Stomach smooth muscle (tissue), 2 donors: ENCODE data around the gene C16orf86.
"Not testable (repeated sequence)": the region's sequence is repeated elsewhere in the genome, so short reads cannot be mapped to it uniquely, and the experiment has no call there.

Experiments used
- H3K27ac ChIP-seq: one replicate; pipeline ENCODE4 v1.7.0; 2013; ENCODE audit warnings: mild to moderate bottlenecking, low read length, inconsistent platforms
- H3K27me3 ChIP-seq, 2 donors: one replicate each; pipeline ENCODE4 v1.7.0; 2013; ENCODE audit warnings: low read length in 2 of 2; ENCODE audit not compliant: insufficient read depth in 2 of 2, control insufficient read depth in 1 of 2
- H3K36me3 ChIP-seq, 2 donors: one replicate each; pipeline ENCODE4 v1.7.0; 2013; ENCODE audit warnings: low read length in 2 of 2; ENCODE audit not compliant: control insufficient read depth in 2 of 2, insufficient read depth in 2 of 2
- H3K4me1 ChIP-seq: one replicate; pipeline ENCODE4 v1.7.0; 2013; ENCODE audit warnings: low read length; ENCODE audit not compliant: control insufficient read depth, insufficient read depth
- H3K4me3 ChIP-seq, 2 donors: one replicate each; pipeline ENCODE4 v1.7.0; 2013; ENCODE audit warnings: low read length in 2 of 2
- H3K9ac ChIP-seq, 2 donors: one replicate each; pipeline ENCODE4 v1.7.0; 2013; ENCODE audit warnings: low read length in 2 of 2, mild to moderate bottlenecking in 1 of 2
- H3K9me3 ChIP-seq, 2 donors: one replicate each; pipeline ENCODE4 v1.7.0; 2013; ENCODE audit warnings: low read length in 2 of 2; ENCODE audit not compliant: control insufficient read depth in 2 of 2
- donor health status: healthy.
- donor health status: Pancreatic carcinoma.

C16orf86 gene

GRCh38 chr16:67676939-67677338 is 10.3 kb downstream of the C16orf86 start:
- H3K4me1 ChIP-seq = peaks cover 27% of the 10 kb centered on the region
- no peak overlapping the region for H3K4me3 ChIP-seq
- no peak overlapping the region for H3K27ac ChIP-seq
- H3K9me3 ChIP-seq = no peaks in the 10 kb centered on the region
- no peaks in the 10 kb centered on the region for H3K27me3 ChIP-seq
- H3K9ac ChIP-seq = no peak overlapping the region
- H3K36me3 ChIP-seq = peaks cover 4 to 9% of the 10 kb centered on the region in 2 donors

- peaks cover 27% of the 10 kb centered on the region for H3K4me1 ChIP-seq
- H3K36me3 ChIP-seq = peaks cover 4 to 9% of the 10 kb centered on the region in 2 donors
- H3K27ac ChIP-seq = no peak overlapping the region
- H3K9ac ChIP-seq = no peak overlapping the region
- H3K27me3 ChIP-seq = no peaks in the 10 kb centered on the region
- no peaks in the 10 kb centered on the region for H3K9me3 ChIP-seq
- H3K4me3 ChIP-seq = no peak overlapping the region
These were observed 11.1 kb downstream of the C16orf86 start for GRCh38 chr16:67677712-67678111.

- Histone ChIP-seq H3K9me3 (no peaks in the 10 kb centered on the region), H3K9ac (no peak overlapping the region), H3K4me3 (no peak overlapping the region), H3K27me3 (no peaks in the 10 kb centered on the region), H3K27ac (no peak overlapping the region), H3K4me1 (peaks cover 19% of the 10 kb centered on the region), H3K36me3 (peaks cover 5 to 10% of the 10 kb centered on the region in 2 donors)
These were observed 11.9 kb downstream of the C16orf86 start for GRCh38 chr16:67678354-67679023.

GRCh38 chr16:67679935-67680897 is 13.6 kb downstream of the C16orf86 start:
- Histone ChIP-seq H3K4me1 (peaks cover 7% of the 10 kb centered on the region), H3K4me3 (no peak overlapping the region), H3K9me3 (no peaks in the 10 kb centered on the region), H3K27ac (no peak overlapping the region), H3K27me3 (no peaks in the 10 kb centered on the region), H3K9ac (no peak overlapping the region), H3K36me3 (peaks cover 12 to 17% of the 10 kb centered on the region in 2 donors)

GRCh38 chr16:67683767-67684166 is 17.2 kb downstream of the C16orf86 start:
- Histone ChIP-seq H3K9ac (no peak overlapping the region), H3K27me3 (no peaks in the 10 kb centered on the region), H3K36me3 (peaks cover 14 to 21% of the 10 kb centered on the region in 2 donors), H3K4me3 (no peak overlapping the region), H3K9me3 (no peaks in the 10 kb centered on the region), H3K27ac (no peak overlapping the region), H3K4me1 (peaks cover 2% of the 10 kb centered on the region)

GRCh38 chr16:67685388-67686112 is 18.9 kb downstream of the C16orf86 start:
- peaks cover 14 to 19% of the 10 kb centered on the region in 2 donors for H3K36me3 ChIP-seq
- no peak overlapping the region for H3K9ac ChIP-seq
- H3K27ac ChIP-seq = no peak overlapping the region
- no peaks in the 10 kb centered on the region for H3K27me3 ChIP-seq
- H3K4me1 ChIP-seq = no peaks in the 10 kb centered on the region
- no peaks in the 10 kb centered on the region for H3K9me3 ChIP-seq
- H3K4me3 ChIP-seq = no peak overlapping the region

- not testable (repeated sequence) for H3K4me3 ChIP-seq, H3K4me1 ChIP-seq, H3K27ac ChIP-seq, H3K9me3 ChIP-seq, H3K9ac ChIP-seq, H3K36me3 ChIP-seq, H3K27me3 ChIP-seq
These were observed 27.1 kb downstream of the C16orf86 start for GRCh38 chr16:67693517-67694285.

- H3K27ac ChIP-seq = no peak overlapping the region
- no peaks in the 10 kb centered on the region for H3K4me1 ChIP-seq
- no peak overlapping the region for H3K9ac ChIP-seq
- no peak overlapping the region for H3K4me3 ChIP-seq
- no peaks in the 10 kb centered on the region for H3K36me3 ChIP-seq
- no peaks in the 10 kb centered on the region for H3K27me3 ChIP-seq
- H3K9me3 ChIP-seq = no peaks in the 10 kb centered on the region
These were observed 28.0 kb downstream of the C16orf86 start for GRCh38 chr16:67694611-67695010.

- Histone ChIP-seq H3K4me3 (no peak overlapping the region), H3K9me3 (no peaks in the 10 kb centered on the region), H3K4me1 (no peaks in the 10 kb centered on the region), H3K9ac (no peak overlapping the region), H3K36me3 (no peaks in the 10 kb centered on the region), H3K27ac (no peak overlapping the region), H3K27me3 (no peaks in the 10 kb centered on the region)
These were observed 31.0 kb downstream of the C16orf86 start for GRCh38 chr16:67697422-67698185.
